Natural killer cell (primary cell): ENCODE measurements around the gene SLC17A3. TPM values are rescaled to one million over a fixed set of nuclear protein-coding genes. Genes with fewer than 3 reads are reported as not detected.

Experiments
- ATAC-seq, 3 donors: fragments of 150-1000 bp in 2 of 3; fragments of 200-7000 bp in 1 of 3; cut with Tn5 transposase; 1 replicate in 1 of 3; 2 replicates in 2 of 3; pipeline ENCODE4 v1.10.0; 2021; ENCODE audit warnings: mild to moderate bottlenecking in 2 of 3, moderate library complexity in 2 of 3
- DNase-seq, 2 donors: peaks; one replicate each; pipeline versions ENCODE4 v3.0.0 to v3.0.0-alpha.2; 2013 to 2021; ENCODE audit warnings: mixed read lengths in 1 of 2
- H3K27ac ChIP-seq: one replicate; pipeline ENCODE4 v1.5.1; 2013; ENCODE audit warnings: mild to moderate bottlenecking, low read length
- H3K27me3 ChIP-seq: one replicate; pipeline ENCODE4 v1.6.1; 2013; ENCODE audit warnings: low read length; ENCODE audit not compliant: control insufficient read depth, insufficient read depth
- H3K36me3 ChIP-seq: one replicate; pipeline ENCODE4 v1.6.1; 2013; ENCODE audit warnings: low read length; ENCODE audit not compliant: control insufficient read depth, insufficient read depth
- H3K4me1 ChIP-seq: one replicate; pipeline ENCODE4 v1.6.1; 2013; ENCODE audit warnings: low read length; ENCODE audit not compliant: control insufficient read depth, insufficient read depth
- H3K4me3 ChIP-seq: one replicate; pipeline ENCODE4 v1.5.1; 2013; ENCODE audit warnings: low read length
- H3K9me3 ChIP-seq: one replicate; pipeline ENCODE4 v1.6.1; 2013; ENCODE audit warnings: low read length; ENCODE audit not compliant: control insufficient read depth, insufficient read depth
- H3K27ac Mint-ChIP-seq, 2 donors: one replicate each; pipeline ENCODE4 v1.8.0; 2022; ENCODE audit warnings: mild to moderate bottlenecking in 2 of 2, mixed read lengths in 2 of 2, moderate library complexity in 1 of 2
- H3K27me3 Mint-ChIP-seq, 2 donors: one replicate each; pipeline ENCODE4 v1.8.0; 2022; ENCODE audit warnings: low read depth in 2 of 2, mixed read lengths in 2 of 2
- H3K36me3 Mint-ChIP-seq: one replicate; pipeline ENCODE4 v1.8.0; 2022; ENCODE audit warnings: mixed read lengths
- H3K4me1 Mint-ChIP-seq, 2 donors: one replicate each; pipeline ENCODE4 v1.8.0; 2022; ENCODE audit warnings: mixed read lengths in 2 of 2
- H3K4me3 Mint-ChIP-seq: one replicate; pipeline ENCODE4 v1.8.0; 2022; ENCODE audit warnings: mild to moderate bottlenecking, moderate library complexity, mixed read lengths
- H3K9me3 Mint-ChIP-seq, 2 donors: one replicate each; pipeline ENCODE4 v1.8.0; 2022; ENCODE audit warnings: mixed read lengths in 2 of 2
- WGBS: methylation state at CpG from one replicate; pipeline ENCODE4 v1.1.7; 2013; ENCODE audit warnings: missing lambda C conversion rate; ENCODE audit not compliant: insufficient coverage; 5-methylcytosine and 5-hydroxymethylcytosine counted together
- intact Hi-C: fragments of 100-400 bp; cut with micrococcal nuclease; formaldehyde crosslinking; loops from one replicate; pipeline ENCODE4 v1.14.2; 2022
- total RNA-seq, 4 donors: library from RNA; stranded (reverse); fragments of 120-200 nt in 1 of 4; gene quantifications; one replicate each; pipeline versions ENCODE4 v1.2.3 to v1.2.4, GENCODE V29; 2013 to 2022
- TF ChIP-seq, protein P1 (sequence below): fragments of 200-600 bp; IDR thresholded peaks from one replicate; pipeline ENCODE4 v1.8.0; 2022; ENCODE audit warnings: antibody characterized with exemption

Gene SLC17A3
- total RNA-seq, 3 donors from 2014 or later (not counting 1 experiment from before 2014, with no cell fraction given), result 1.5 to 2.4 (median 1.6) TPM

- no peak overlapping the region for H3K4me3 Mint-ChIP-seq
- DNase-seq, result no peak
- no peak overlapping the region for H3K4me3 ChIP-seq
- H3K27ac ChIP-seq, result no peak overlapping the region
- WGBS, result 89% methylated on average over 5 of the region's 5 CpGs
- H3K4me1 ChIP-seq, result no peaks in the 10 kb centered on the region
- H3K9me3 Mint-ChIP-seq, result no peaks in the 10 kb centered on the region
- no peaks in the 10 kb centered on the region for H3K36me3 Mint-ChIP-seq
- no peaks in the 10 kb centered on the region for H3K4me1 Mint-ChIP-seq
- H3K27me3 ChIP-seq, result peaks cover 2% of the 10 kb centered on the region
- TF ChIP-seq, protein P1, sequence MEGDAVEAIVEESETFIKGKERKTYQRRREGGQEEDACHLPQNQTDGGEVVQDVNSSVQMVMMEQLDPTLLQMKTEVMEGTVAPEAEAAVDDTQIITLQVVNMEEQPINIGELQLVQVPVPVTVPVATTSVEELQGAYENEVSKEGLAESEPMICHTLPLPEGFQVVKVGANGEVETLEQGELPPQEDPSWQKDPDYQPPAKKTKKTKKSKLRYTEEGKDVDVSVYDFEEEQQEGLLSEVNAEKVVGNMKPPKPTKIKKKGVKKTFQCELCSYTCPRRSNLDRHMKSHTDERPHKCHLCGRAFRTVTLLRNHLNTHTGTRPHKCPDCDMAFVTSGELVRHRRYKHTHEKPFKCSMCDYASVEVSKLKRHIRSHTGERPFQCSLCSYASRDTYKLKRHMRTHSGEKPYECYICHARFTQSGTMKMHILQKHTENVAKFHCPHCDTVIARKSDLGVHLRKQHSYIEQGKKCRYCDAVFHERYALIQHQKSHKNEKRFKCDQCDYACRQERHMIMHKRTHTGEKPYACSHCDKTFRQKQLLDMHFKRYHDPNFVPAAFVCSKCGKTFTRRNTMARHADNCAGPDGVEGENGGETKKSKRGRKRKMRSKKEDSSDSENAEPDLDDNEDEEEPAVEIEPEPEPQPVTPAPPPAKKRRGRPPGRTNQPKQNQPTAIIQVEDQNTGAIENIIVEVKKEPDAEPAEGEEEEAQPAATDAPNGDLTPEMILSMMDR, result no peak
- no peak for ATAC-seq
- H3K9me3 ChIP-seq, result no peaks in the 10 kb centered on the region
- peaks cover 2 to 33% of the 10 kb centered on the region in 2 donors for H3K27me3 Mint-ChIP-seq
- no peak overlapping the region for H3K27ac Mint-ChIP-seq
- no peaks in the 10 kb centered on the region for H3K36me3 ChIP-seq
- intact Hi-C loops, result no loop called here
Observed at GRCh38 chr6:25919657-25920056, 45.6 kb upstream of the SLC17A3 start.

- H3K4me1 ChIP-seq, result no peaks in the 10 kb centered on the region
- Mint-ChIP-seq H3K27ac (no peak overlapping the region), H3K4me3 (no peak overlapping the region), H3K36me3 (no peaks in the 10 kb centered on the region), H3K9me3 (no peaks in the 10 kb centered on the region), H3K4me1 (no peaks in the 10 kb centered on the region), H3K27me3 (peaks cover 6 to 34% of the 10 kb centered on the region in 2 donors)
- no peak overlapping the region for H3K27ac ChIP-seq
- H3K9me3 ChIP-seq, result no peaks in the 10 kb centered on the region
- TF ChIP-seq, protein P1, result no peak
- 52% methylated on average over 3 of the region's 5 CpGs for WGBS
- intact Hi-C loops, result no loop called here
- H3K4me3 ChIP-seq, result no peak overlapping the region
- DNase-seq, result no peak
- H3K27me3 ChIP-seq, result no peaks in the 10 kb centered on the region
- no peak for ATAC-seq
- no peaks in the 10 kb centered on the region for H3K36me3 ChIP-seq
Observed at GRCh38 chr6:25918083-25918683, 44.1 kb upstream of the SLC17A3 start.

DNA sequence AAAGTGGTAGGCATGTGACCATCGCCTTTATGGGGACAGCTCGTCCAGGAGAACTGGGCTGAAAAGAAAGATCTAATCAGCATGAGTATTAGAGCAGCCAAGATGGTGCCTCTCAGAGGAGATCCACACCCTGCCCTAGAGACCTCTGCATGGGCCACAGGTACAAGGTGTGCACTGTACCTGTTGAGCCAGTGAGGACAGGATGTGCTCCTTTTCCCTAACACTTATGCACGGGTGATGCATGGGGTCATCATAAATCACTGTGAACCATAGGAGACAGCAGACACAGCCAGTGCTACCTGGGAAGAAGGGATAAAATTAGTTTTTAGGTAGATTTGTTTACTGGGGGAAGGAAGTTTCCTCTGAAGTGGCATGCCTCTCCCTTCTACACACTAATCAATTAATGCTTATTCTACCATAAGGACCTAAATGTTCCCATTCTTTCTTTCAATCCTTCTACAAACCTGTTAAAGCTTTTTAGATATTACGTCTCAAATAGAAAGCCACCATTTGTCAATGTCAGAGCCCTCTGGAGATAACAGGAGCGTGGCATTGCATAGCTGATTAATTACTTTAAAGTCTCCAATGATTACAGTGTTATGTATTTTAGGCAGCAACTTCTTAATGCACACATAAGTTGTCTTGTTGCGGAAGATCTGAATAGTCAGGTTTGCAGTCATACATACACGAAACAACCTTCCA is 42.9 kb upstream of the SLC17A3 start:
- Histone ChIP-seq H3K27me3 (no peaks in the 10 kb centered on the region), H3K36me3 (no peaks in the 10 kb centered on the region), H3K4me1 (no peaks in the 10 kb centered on the region), H3K4me3 (no peak overlapping the region), H3K27ac (no peak overlapping the region), H3K9me3 (no peaks in the 10 kb centered on the region)
- intact Hi-C loops, result no loop called here
- WGBS, result 96% methylated on average over 7 of the region's 7 CpGs
- Mint-ChIP-seq H3K4me1 (no peaks in the 10 kb centered on the region), H3K4me3 (no peak overlapping the region), H3K27me3 (peaks cover 6 to 34% of the 10 kb centered on the region in 2 donors), H3K27ac (no peak overlapping the region), H3K9me3 (no peaks in the 10 kb centered on the region), H3K36me3 (no peaks in the 10 kb centered on the region)
- TF ChIP-seq, protein P1, result no peak
- ATAC-seq, result peak in 1 of 3 donors; percentile 30
- DNase-seq, result no peak
